ENCODE results near the gene C5orf24.
"Not testable (repeated sequence)": the region's sequence is repeated elsewhere in the genome, so short reads cannot be mapped to it uniquely, and the experiment has no call there.

Gene C5orf24

DNA sequence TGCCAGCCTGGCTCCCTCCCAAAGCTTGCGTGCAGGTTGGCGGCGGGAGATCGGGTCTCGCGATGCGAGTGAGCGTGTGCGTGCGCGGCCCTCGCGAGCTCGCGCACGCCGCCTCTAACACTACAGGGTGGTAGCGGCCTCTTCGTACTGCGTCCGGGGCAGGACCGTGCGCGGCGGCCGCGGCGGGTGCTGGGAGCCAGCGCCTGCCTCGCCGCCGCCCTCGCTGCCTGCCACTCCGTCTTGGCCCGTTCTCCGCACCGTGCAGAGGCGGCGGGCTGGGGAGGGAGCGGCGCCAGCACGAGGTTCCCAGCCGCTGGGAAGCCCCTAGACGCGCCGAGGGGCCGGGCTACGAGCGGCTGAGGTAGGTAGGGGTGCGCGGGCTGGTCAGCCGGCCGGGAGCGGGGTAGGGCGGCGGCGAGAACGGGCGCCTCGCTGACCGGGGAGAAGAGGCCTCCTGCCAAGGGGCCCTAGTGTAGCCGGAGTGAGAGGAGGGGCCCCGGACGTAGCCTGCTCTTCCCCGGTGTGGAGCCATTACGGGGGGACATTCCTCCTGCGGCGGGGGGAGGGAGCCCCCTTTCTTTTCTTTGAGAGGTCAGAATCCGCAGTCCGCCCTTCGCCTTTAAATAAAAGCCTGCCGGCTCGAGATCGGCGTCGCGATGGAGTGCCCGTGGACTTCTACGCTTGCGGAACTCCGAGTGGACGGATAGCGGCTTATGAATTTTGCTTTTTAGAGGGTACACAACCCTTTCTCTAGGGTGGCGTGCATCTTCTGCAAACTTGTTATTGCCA lies at the start of gene C5orf24:
Gene C5orf24, plus strand, starts transcription at position 117 of the 789 bp plus-strand sequence. CDS start 8,933 bp downstream, outside the sequence.
- DNase-seq, result peak; percentile 95

GRCh38 chr5:134798468-134798867 lies 47.3 kb upstream of the C5orf24 start:
- no peak for DNase-seq

DNA sequence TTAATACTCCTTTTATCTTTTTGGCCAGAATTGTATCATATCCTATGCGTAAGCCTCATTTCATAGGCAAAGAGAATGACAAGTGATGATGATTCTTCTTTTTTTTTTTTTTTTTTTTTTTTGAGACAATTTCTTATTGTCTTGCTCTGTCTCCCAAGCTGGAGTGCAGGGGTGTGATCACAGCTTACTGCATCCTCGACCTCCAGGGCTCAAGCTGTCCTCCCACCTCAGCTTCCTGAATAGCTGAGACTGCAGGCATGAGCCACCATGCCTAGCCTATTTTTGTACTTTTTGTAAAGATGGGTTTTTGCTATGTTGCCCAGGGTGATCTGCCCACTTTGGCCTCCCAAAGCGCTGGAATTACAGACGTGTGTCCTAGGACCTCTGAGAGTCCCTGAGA lies 41.9 kb upstream of the C5orf24 start:
- DNase-seq, result no peak

- DNase-seq, result no peak
Measured at GRCh38 chr5:134813407-134813806, 32.4 kb upstream of the C5orf24 start.

DNA sequence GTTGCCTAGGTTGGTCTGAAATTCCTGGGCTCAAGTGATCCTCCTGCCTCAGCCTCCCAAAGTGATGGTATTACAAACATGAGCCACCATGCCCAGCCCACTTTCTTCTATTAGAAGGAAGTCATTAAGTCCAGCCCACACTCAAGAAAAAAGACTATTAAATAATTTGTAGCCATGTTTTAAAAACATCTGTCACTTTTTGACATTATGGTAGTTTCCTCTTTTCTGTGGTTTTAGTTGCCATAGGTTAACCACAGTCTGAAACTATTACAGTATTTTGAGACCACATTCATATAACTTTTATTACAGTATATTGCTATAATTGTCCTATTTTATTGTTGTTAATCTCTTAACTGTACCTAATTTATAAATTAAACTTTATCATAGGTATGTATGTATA lies 31.9 kb upstream of the C5orf24 start:
- no peak for DNase-seq

GRCh38 chr5:134817006-134817405 lies 28.8 kb upstream of the C5orf24 start:
- no peak for DNase-seq

DNA sequence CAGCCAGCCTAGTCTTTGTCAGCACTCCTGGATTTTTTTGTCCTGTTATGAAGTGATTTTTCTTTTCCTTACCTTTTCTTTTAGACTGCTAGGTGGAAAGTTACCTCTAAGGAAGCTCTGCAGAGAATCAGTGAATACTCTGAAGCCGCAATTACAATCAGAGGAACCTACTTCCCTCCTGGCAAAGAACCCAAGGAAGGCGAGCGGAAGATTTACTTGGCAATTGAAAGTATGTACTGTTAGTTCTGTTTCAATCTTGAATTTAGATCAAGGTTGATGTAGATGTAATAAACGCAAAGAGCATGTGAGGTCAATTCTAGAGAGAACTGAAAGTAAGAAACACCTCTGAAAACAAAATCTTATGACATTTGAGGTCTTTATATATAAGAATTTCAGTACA lies 27.0 kb upstream of the C5orf24 start:
- no peak for DNase-seq

DNA sequence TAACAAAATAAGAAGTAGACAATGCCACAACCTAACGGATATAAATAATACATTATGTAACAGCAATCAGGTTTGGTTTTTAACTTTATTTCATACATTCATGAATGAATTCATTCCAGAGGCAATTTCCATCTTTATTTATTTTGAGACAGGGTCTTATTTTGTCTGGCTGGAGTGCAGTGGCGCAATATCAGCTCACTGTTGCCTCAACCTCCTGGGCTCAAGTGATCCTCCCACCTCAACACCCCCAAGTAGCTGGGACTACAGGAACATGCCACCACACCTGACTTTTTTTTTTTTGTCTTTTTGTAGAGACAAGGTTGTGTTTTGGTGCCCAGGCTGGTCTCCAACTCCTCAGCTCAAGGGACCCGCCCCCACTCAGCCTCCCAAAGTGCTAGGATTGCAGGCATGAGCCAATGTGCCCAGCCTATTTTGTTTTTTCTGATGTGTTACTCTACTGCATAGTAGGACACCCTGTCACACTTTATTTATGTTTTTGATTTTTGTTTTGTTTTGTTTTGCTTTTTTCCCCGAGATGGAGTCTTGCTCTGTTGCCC lies 26.3 kb upstream of the C5orf24 start:
- DNase-seq, result no peak

DNA sequence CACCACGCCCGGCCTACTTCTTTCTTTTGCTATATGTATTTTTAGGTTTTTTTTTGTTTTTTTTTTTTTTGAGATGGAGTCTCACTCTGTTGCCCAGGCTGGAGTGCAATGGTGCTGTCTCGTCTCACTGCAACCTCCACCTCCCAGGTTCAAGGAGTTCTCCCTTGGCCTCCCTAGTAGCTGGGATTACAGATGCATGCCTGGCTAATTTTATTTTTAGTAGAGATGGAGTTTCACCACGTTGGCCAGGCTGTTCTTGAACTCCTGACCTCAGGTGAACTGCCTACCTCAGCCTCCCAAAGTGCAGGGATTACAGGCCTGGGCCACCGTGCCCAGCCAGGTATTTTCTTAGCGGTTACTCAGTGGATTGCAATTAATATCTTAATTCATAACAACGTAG lies 23.9 kb upstream of the C5orf24 start:
- no peak for DNase-seq

DNA sequence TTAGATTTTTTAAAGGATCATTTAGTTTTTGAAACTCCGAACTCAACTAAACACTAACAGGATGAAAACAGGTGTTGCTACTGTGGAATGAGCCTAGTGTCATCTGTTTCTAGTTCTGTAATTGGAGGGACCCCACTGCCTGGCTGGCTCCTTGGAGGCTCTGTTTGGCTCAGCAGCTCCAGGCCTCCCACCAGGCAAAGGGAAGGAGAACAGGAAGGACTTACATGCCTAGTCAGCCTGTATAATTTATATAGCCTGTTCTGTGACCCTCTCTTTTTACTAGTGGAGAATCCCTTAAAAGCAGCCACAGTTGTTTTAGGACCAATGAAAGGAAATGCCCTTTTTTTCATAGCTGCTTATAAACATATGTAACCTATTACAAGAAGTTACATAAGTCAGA lies 21.1 kb upstream of the C5orf24 start:
- DNase-seq, result no peak

GRCh38 chr5:134825212-134825611 lies 20.6 kb upstream of the C5orf24 start:
- DNase-seq, result no peak

GRCh38 chr5:134833340-134834032 lies 12.3 kb upstream of the C5orf24 start:
- peak; percentile 23 for DNase-seq

DNA sequence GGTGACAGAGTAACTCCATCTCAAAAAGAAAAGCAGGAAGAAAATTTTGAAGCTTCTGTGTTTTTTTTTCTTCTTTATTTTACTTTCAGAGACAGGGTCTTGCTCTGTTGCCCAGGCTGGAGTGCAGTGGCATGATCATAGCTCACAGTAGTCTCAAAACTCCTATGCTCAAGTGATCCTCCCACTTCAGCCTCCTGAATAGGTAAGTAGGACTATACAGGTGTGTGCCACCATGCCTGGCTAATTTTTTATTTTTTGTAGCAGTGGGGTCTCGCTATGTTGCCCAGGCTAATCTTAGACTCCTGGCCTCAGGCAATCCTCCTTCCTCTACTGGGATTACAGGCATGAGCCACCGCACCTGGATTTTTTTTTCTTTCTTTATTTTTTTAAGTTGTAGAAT lies 10.1 kb upstream of the C5orf24 start:
- no peak for DNase-seq

- DNase-seq, result no peak
Measured at GRCh38 chr5:134837530-134838181, 8.1 kb upstream of the C5orf24 start.

- not testable (repeated sequence) for DNase-seq
Measured at GRCh38 chr5:134838361-134838760, 7.4 kb upstream of the C5orf24 start.

GRCh38 chr5:134840811-134841210 lies 5.0 kb upstream of the C5orf24 start:
- peak; percentile 51 for DNase-seq

DNA sequence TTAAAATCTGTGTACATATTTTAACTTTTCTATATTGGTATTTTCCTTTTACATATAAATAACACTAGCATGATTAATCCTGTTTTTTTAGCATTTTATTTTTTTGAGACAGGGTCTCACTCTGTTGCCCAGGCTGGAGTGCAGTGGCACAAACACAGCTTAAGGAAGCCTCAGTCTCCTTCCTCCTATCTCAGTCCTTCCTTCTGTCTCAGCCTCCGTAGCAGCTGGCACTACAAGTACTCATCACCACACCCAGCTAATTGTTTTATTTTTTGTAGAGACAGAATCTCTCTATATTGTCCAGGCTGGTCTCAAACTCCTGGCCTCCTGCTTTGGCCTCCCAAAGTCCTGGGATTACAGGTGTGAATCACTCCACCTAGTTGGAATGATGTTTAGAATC lies 1.5 kb upstream of the C5orf24 start:
- DNase-seq, result no peak

DNA sequence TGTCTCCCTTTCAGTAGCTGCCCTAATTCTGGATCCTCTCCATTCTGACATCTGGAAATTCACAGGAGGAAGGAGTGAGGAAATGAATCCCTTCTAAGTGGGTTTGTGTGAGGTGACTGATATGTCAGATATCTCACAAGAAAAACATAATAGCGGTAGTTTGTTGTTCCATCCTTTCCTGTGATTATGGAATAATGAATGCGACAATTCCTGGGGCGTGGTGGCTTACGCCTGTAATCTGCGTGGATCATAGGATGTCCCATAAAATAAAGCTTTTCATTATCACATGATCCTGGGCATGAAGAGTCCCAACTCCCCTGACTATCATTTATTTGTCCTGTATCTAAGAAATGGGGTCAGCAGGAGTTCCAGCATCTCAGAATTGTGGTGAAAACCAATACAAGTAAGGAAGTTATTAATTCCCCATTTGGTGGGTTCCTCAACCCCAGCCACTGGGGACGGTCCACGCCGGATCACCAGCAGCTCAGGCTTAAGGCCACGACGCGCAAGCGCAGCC lies 375 bp upstream of the C5orf24 start:
- peak; percentile 48 for DNase-seq

DNA sequence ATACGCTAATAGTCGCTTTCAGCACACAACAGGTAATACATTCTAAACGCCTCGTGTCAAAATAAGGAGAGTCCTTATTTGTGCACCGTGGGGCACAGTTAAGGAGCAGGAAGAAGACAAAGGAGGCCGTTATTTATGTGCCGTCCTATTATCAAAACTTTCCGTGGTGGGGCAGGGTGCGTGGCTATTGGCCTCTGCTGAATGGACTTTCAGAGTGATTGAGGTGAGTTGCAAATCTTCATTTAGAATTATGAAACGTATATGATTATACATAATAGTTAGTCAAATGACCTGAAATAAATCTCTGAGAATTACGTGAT lies 833 bp downstream of the C5orf24 start:
- peak; percentile 32 for DNase-seq

DNA sequence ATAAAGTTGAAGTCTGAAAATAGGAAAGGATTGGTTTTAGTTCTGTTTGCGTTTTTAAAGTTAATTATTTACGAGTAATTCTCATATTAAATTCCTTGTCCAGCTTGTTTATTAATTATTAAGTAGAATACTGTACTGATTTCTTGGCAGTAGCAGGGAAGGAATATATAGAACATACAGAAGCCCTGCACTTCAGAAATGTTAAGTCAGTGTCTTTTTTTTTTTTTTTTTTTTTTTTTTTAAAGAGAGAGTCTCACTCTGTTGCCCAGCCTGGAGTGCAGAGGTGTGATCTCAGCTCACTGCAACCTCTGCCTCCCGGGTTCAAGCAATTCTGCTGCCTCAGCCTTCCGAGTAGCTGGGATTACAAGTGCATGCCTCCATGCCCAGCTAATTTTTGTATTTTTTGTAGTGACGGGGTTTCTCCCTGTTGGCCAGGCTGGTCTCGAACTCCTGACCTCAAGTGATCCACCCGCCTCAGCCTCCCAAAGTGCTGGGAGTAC lies 3.7 kb downstream of the C5orf24 start:
- not testable (repeated sequence) for DNase-seq

- peak; percentile 60 for DNase-seq
Measured at GRCh38 chr5:134851307-134851923, 5.6 kb downstream of the C5orf24 start.

- not testable (repeated sequence) for DNase-seq
Measured at GRCh38 chr5:134856465-134856864, 10.7 kb downstream of the C5orf24 start.

GRCh38 chr5:134857401-134857800 lies 11.6 kb downstream of the C5orf24 start:
- no peak for DNase-seq

Measured in EL (cell line).